HG03378 (cell line): ENCODE data around the gene FREM1.

ENCODE experiments used
- ATAC-seq: cut with Tn5 transposase; IDR thresholded peaks from one replicate; pipeline ENCODE4 v1.9.1; 2021; ENCODE audit warnings: mild to moderate bottlenecking, moderate library complexity; ENCODE audit not compliant: unreplicated experiment

FREM1 gene

GRCh38 chr9:14869671-14870070 is 40.6 kb downstream of the FREM1 start:
- no peak for ATAC-seq

GRCh38 chr9:14868772-14869583 is 41.2 kb downstream of the FREM1 start:
- no peak for ATAC-seq

GRCh38 chr9:14868418-14868771 is 41.8 kb downstream of the FREM1 start:
- ATAC-seq = no peak

GRCh38 chr9:14866200-14866749 is 44.0 kb downstream of the FREM1 start:
- ATAC-seq = no peak

GRCh38 chr9:14864309-14864708 is 45.9 kb downstream of the FREM1 start:
- ATAC-seq = no peak

GRCh38 chr9:14863402-14863801 is 46.8 kb downstream of the FREM1 start:
- ATAC-seq = no peak

GRCh38 chr9:14857449-14858305 is 52.6 kb downstream of the FREM1 start:
- no peak for ATAC-seq

GRCh38 chr9:14849851-14850250 is 60.4 kb downstream of the FREM1 start:
- ATAC-seq = no peak

- ATAC-seq = no peak
These were observed 60.9 kb downstream of the FREM1 start for GRCh38 chr9:14849296-14849695.

- peak; percentile 96 for ATAC-seq
These were observed 63.3 kb downstream of the FREM1 start for GRCh38 chr9:14846871-14847311.

GRCh38 chr9:14843163-14843562 is 67.1 kb downstream of the FREM1 start:
- no peak for ATAC-seq

- no peak for ATAC-seq
These were observed 68.0 kb downstream of the FREM1 start for GRCh38 chr9:14842269-14842668.

GRCh38 chr9:14838701-14839100 is 71.5 kb downstream of the FREM1 start:
- no peak for ATAC-seq

GRCh38 chr9:14836885-14837284 is 73.3 kb downstream of the FREM1 start:
- no peak for ATAC-seq

GRCh38 chr9:14831661-14832060 is 78.6 kb downstream of the FREM1 start:
- ATAC-seq = no peak

- no peak for ATAC-seq
These were observed 79.2 kb downstream of the FREM1 start for GRCh38 chr9:14831074-14831473.

GRCh38 chr9:14830057-14830456 is 80.2 kb downstream of the FREM1 start:
- ATAC-seq = no peak

- no peak for ATAC-seq
These were observed 81.0 kb downstream of the FREM1 start for GRCh38 chr9:14829204-14829603.

GRCh38 chr9:14827805-14828204 is 82.4 kb downstream of the FREM1 start:
- no peak for ATAC-seq

- ATAC-seq = peak; percentile 52
These were observed 85.7 kb downstream of the FREM1 start for GRCh38 chr9:14824481-14824880.

GRCh38 chr9:14823800-14824199 is 86.4 kb downstream of the FREM1 start:
- no peak for ATAC-seq

- no peak for ATAC-seq
These were observed 87.6 kb downstream of the FREM1 start for GRCh38 chr9:14822666-14823065.
